NT2/D1 (cell line): ENCODE data around the gene KIAA0930.

Experiments used
- SUZ12 ChIP-seq: IDR thresholded peaks from 2 replicates; pipeline ENCODE4 v1.6.1; 2011; ENCODE audit not compliant: insufficient read length, insufficient read depth; ENCODE audit errors: extremely low read depth
- YY1 ChIP-seq: IDR thresholded peaks from 2 replicates; pipeline ENCODE4 v1.6.1; 2011; ENCODE audit not compliant: insufficient read length, insufficient read depth
- ZNF274 ChIP-seq: IDR thresholded peaks from 2 replicates; pipeline ENCODE4 v1.6.1; 2011; ENCODE audit warnings: mild to moderate bottlenecking, low read depth, low read length

- no peak for TF ChIP-seq ZNF274
- TF ChIP-seq YY1, result no peak
- no peak for TF ChIP-seq SUZ12
These were observed 35.3 kb downstream of the KIAA0930 start for GRCh38 chr22:45205276-45205925.
